DOHH2 (cell line): Measurements from ENCODE around the gene CTRB2.

Experiments
- EZH2phosphoT487 ChIP-seq: fragments of 200-600 bp; sonication (generic); IDR thresholded peaks from 2 replicates; pipeline ENCODE4 v1.6.1; 2017; ENCODE audit warnings: borderline replicate concordance, mild to moderate bottlenecking, antibody characterized with exemption, low read length, moderate library complexity, mixed read lengths
- TF ChIP-seq, protein P1 (sequence below): fragments of 200-600 bp; sonication (generic); IDR thresholded peaks from one replicate; pipeline ENCODE4 v1.5.1; 2014; ENCODE audit warnings: antibody characterized with exemption, mild to moderate bottlenecking, low read depth, low read length; ENCODE audit not compliant: poor library complexity, severe bottlenecking

DNA sequence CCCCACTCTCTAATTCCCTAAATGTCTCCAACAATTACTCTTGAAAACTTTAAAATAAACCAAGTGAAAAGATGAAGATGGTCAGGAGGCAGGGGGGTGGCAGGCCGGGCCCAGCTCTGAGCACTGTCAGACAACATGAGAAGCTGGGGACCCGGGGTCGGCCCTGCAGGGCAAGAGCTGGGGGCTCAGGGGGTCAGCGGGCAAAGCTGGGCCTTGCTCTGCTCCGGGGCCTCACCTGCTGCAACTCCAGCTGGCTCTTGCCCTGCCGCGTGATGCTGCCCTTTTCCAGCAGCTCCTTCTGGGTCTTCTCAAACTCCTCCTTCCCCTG is 26.6 kb upstream of the CTRB2 start:
- TF ChIP-seq, protein P1, sequence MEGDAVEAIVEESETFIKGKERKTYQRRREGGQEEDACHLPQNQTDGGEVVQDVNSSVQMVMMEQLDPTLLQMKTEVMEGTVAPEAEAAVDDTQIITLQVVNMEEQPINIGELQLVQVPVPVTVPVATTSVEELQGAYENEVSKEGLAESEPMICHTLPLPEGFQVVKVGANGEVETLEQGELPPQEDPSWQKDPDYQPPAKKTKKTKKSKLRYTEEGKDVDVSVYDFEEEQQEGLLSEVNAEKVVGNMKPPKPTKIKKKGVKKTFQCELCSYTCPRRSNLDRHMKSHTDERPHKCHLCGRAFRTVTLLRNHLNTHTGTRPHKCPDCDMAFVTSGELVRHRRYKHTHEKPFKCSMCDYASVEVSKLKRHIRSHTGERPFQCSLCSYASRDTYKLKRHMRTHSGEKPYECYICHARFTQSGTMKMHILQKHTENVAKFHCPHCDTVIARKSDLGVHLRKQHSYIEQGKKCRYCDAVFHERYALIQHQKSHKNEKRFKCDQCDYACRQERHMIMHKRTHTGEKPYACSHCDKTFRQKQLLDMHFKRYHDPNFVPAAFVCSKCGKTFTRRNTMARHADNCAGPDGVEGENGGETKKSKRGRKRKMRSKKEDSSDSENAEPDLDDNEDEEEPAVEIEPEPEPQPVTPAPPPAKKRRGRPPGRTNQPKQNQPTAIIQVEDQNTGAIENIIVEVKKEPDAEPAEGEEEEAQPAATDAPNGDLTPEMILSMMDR = no peak
- no peak for TF ChIP-seq EZH2phosphoT487
